GM21619 (cell line): Measurements from ENCODE around the gene LIN9.
"Not testable (repeated sequence)": the region's sequence is repeated elsewhere in the genome, so short reads cannot be mapped to it uniquely, and the experiment has no call there.

Experiments
- ATAC-seq: cut with Tn5 transposase; IDR thresholded peaks from one replicate; pipeline ENCODE4 v1.9.1; 2021; ENCODE audit not compliant: unreplicated experiment

LIN9 gene

GRCh38 chr1:226276077-226276682 lies 32.8 kb downstream of the LIN9 start:
- no peak for ATAC-seq

- ATAC-seq = no peak
These were observed 34.8 kb downstream of the LIN9 start for GRCh38 chr1:226274138-226274537.

GRCh38 chr1:226272233-226272902 lies 36.6 kb downstream of the LIN9 start:
- ATAC-seq = not testable (repeated sequence)

GRCh38 chr1:226268421-226269124 lies 40.4 kb downstream of the LIN9 start:
- ATAC-seq = no peak

GRCh38 chr1:226261818-226262217 lies 47.1 kb downstream of the LIN9 start:
- no peak for ATAC-seq

- no peak for ATAC-seq
These were observed 53.6 kb downstream of the LIN9 start for GRCh38 chr1:226255380-226255779.

- ATAC-seq = no peak
These were observed 55.0 kb downstream of the LIN9 start for GRCh38 chr1:226253933-226254332.

GRCh38 chr1:226252841-226253240 lies 56.1 kb downstream of the LIN9 start:
- not testable (repeated sequence) for ATAC-seq

GRCh38 chr1:226250511-226250910 lies 58.5 kb downstream of the LIN9 start:
- no peak for ATAC-seq

- no peak for ATAC-seq
These were observed 60.2 kb downstream of the LIN9 start for GRCh38 chr1:226248796-226249195.

GRCh38 chr1:226248091-226248490 lies 60.9 kb downstream of the LIN9 start:
- no peak for ATAC-seq

GRCh38 chr1:226239421-226239820 lies 69.5 kb downstream of the LIN9 start:
- no peak for ATAC-seq

GRCh38 chr1:226236826-226237225 lies 72.1 kb downstream of the LIN9 start:
- ATAC-seq = no peak

GRCh38 chr1:226233806-226234205 lies 75.2 kb downstream of the LIN9 start:
- ATAC-seq = no peak

GRCh38 chr1:226233293-226233692 lies 75.7 kb downstream of the LIN9 start:
- ATAC-seq = peak; percentile 70

GRCh38 chr1:226226601-226227000 lies 82.4 kb downstream of the LIN9 start:
- ATAC-seq = no peak

- ATAC-seq = peak; percentile 77
These were observed 85.1 kb downstream of the LIN9 start for GRCh38 chr1:226223786-226224244.

GRCh38 chr1:226223157-226223785 lies 85.7 kb downstream of the LIN9 start, which contains the start of gene MIXL1:
Gene MIXL1, plus strand, starts transcription at chr1:226223664. Its CDS starts 18 bp downstream, at chr1:226223682.
- peak; percentile 35 for ATAC-seq

GRCh38 chr1:226222686-226223085 lies 86.3 kb downstream of the LIN9 start:
- ATAC-seq = no peak

- ATAC-seq = no peak
These were observed 88.3 kb downstream of the LIN9 start for GRCh38 chr1:226220473-226221189.

- no peak for ATAC-seq
These were observed 91.7 kb downstream of the LIN9 start for GRCh38 chr1:226217273-226217672.
